ENCODE data around the gene ADAM17.

The ADAM17 gene

DNA sequence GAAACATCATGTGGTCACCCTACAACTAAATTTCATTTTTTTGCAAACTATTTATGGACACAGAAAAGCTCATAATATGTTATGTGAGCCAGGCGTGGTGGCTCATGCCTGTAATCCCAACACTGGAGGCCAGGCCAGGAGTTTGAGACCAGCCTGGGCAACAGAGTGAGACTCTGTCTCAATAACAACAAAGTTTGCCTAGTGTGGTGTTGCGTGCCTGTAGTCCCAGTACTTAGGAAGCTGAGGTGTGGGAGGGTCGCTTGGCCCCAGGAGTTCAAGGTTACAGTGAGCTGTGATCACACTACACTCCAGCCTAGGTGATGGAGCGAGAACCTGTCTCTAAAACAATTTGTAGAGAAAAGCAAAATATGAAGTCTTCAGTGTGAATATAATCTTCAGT lies 75.5 kb downstream of the ADAM17 start:
- TF ChIP-seq, protein P1, sequence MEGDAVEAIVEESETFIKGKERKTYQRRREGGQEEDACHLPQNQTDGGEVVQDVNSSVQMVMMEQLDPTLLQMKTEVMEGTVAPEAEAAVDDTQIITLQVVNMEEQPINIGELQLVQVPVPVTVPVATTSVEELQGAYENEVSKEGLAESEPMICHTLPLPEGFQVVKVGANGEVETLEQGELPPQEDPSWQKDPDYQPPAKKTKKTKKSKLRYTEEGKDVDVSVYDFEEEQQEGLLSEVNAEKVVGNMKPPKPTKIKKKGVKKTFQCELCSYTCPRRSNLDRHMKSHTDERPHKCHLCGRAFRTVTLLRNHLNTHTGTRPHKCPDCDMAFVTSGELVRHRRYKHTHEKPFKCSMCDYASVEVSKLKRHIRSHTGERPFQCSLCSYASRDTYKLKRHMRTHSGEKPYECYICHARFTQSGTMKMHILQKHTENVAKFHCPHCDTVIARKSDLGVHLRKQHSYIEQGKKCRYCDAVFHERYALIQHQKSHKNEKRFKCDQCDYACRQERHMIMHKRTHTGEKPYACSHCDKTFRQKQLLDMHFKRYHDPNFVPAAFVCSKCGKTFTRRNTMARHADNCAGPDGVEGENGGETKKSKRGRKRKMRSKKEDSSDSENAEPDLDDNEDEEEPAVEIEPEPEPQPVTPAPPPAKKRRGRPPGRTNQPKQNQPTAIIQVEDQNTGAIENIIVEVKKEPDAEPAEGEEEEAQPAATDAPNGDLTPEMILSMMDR (IDR thresholded peaks at IDR 0.05; ENCODE audit: control extremely low read depth, extremely low read depth, low read depth, missing control alignments), result no peak
- POLR2A ChIA-PET, result interaction anchor here (0.6 kb wide), 1 partner anchor 14 kb away, joined by 5 read pairs; no protein-coding TSS in a partner anchor
- CTCF ChIA-PET, result interaction anchor here (0.8 to 1.3 kb wide), 3 partner anchors 12 to 128 kb away, joined by 3 read pairs; no protein-coding TSS in a partner anchor
- no peak for DNase-seq (ENCODE audit: extremely low spot score)

DNA sequence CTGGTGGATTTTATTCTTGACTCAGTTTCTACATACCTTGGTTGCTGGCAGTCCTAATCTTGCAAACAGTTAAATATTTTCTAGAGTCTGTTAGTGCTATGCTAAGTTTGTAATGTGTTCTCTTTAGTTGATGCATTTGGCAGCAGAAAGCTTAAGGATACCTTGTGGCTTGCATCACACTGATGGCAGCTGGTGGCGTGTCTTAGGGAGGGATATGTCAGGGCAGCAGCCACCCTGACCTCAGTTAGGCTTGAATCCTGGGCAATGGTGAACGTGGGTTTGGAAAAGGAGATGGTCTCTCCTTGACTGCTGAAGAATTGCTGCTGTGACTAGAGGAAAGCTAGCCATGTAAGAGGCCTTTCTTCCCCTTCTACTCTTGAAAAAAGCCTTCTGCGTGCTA lies 77.1 kb downstream of the ADAM17 start:
- CTCF ChIA-PET, result interaction anchor here (0.9 kb wide), 1 partner anchor 14 kb away, joined by 3 read pairs; no protein-coding TSS in a partner anchor
- no peak for DNase-seq (ENCODE audit: extremely low spot score)
- TF ChIP-seq, protein P1 (IDR thresholded peaks at IDR 0.05; ENCODE audit: control extremely low read depth, extremely low read depth, low read depth, missing control alignments), result no peak
- POLR2A ChIA-PET, result interaction anchor here (0.5 kb wide), 1 partner anchor 24 kb away, joined by 4 read pairs; no protein-coding TSS in a partner anchor

DNA sequence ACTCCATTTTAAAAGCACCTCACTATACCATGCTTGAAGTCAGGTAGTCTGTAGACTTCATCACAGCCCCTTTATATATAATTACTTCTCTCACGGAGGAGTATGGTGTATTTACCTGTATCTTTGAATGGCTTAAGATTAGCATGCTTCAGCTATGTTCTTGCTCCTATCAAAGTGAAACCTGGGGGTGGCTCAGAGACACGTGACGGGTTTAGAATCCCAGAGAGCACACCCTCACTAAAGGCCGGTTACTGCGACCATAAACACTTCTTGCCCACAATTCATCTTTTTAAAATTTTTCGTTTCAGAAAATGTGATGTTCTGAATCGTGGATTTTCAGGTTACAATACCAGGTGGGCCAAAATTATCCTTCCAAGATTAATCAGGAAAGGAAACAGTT lies 77.7 kb downstream of the ADAM17 start:
- TF ChIP-seq, protein P1 (IDR thresholded peaks at IDR 0.05; ENCODE audit: control extremely low read depth, extremely low read depth, low read depth, missing control alignments), result no peak
- ChIA-PET CTCF (interaction anchor here (0.9 kb wide), 1 partner anchor 15 kb away, joined by 3 read pairs; no protein-coding TSS in a partner anchor), POLR2A (no interaction called here)
- DNase-seq (ENCODE audit: extremely low spot score), result no peak

DNA sequence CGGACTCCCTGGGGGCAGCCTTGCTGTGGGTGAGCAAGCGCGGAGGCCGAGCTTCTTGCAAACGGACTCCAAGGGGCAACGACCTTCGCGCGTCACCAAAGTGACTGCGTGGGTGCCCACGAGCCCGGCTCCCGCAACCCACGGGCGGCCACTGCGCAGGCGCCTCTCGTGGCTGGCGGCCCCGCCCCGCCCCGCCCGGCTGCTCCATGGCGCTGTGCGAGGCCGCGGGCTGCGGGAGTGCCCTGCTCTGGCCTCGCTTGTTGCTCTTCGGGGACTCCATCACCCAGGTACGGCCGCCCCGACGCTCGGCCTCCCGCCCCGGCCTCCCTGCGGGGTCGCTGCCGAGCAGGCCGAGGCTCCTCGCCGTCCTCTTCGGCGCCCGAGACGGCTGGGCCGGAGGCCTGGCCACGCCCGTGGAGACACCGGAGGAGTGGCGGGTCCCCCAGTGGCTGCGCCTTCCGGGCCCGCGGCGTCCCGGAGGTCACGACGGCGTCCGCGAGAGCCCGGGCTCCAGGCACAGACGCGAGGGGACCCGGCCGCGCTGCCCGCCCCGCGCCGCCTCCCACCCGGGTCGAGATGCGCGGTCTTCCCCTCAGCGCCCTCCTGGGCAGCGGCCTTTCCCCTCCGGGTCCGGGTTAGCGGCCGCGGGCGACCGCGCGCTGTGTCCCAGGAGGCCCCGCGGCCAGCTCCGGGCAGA lies 81.1 kb downstream of the ADAM17 start, which contains the start of gene IAH1:
Gene IAH1 (plus strand): TSS at position 191 of the 697 bp plus-strand sequence. CDS start 16 bp downstream, at position 207.
- CTCF ChIA-PET, result interaction anchor here (0.7 to 1.0 kb wide), 2 partner anchors 10 to 21 kb away, joined by 3 read pairs; no protein-coding TSS in a partner anchor
- peak; percentile 90 for DNase-seq (ENCODE audit: extremely low spot score)
- POLR2A ChIA-PET, result interaction anchor here (0.8 to 1.4 kb wide), 2 partner anchors 9 to 156 kb away, joined by 3 to 5 read pairs; partner anchors contain the start of gene YWHAQ
- TF ChIP-seq, protein P1 (IDR thresholded peaks at IDR 0.05; ENCODE audit: control extremely low read depth, extremely low read depth, low read depth, missing control alignments), result no peak

DNA sequence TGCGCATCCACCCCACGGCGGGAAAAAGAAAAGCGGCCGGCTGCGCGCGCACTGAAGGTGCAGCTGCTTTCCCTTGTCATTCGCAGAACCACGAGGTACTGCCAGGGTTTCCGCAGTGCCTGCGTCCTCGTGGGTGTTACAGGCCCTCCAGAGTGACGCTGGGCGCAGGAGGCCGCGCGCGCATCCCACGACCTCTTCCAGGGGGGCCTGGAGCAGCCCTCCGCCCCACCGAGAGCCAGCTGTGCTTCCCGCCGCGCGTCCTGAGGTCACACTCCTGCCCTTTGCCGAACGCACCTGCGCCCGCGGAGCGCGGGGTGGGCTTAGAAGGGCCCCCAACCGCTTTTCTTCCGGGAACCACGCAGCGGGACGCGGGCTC lies 81.7 kb downstream of the ADAM17 start:
- peak; percentile 53 for DNase-seq (ENCODE audit: extremely low spot score)
- ChIA-PET POLR2A (interaction anchor here (0.8 kb wide), 1 partner anchor 9 kb away, joined by 3 read pairs; no protein-coding TSS in a partner anchor), CTCF (interaction anchor here (0.6 to 1.2 kb wide), 3 partner anchors 7 to 82 kb away, joined by 3 read pairs; partner anchors contain the start of gene ADAM17)

More for the DNA sequence above, 81.7 kb downstream of the ADAM17 start:
- TF ChIP-seq, protein P1 (IDR thresholded peaks at IDR 0.05; ENCODE audit: control extremely low read depth, extremely low read depth, low read depth, missing control alignments), result no peak
